Epidermal melanocyte (primary cell): Measurements from ENCODE around the gene ZNF202.
"Not testable (repeated sequence)": the region's sequence is repeated elsewhere in the genome, so short reads cannot be mapped to it uniquely, and the experiment has no call there.

Source experiments
- DNase-seq: peaks from one replicate; pipeline ENCODE4 v3.0.0; 2011; ENCODE audit warnings: low spot score; ENCODE audit not compliant: insufficient read length

ZNF202 gene

DNA sequence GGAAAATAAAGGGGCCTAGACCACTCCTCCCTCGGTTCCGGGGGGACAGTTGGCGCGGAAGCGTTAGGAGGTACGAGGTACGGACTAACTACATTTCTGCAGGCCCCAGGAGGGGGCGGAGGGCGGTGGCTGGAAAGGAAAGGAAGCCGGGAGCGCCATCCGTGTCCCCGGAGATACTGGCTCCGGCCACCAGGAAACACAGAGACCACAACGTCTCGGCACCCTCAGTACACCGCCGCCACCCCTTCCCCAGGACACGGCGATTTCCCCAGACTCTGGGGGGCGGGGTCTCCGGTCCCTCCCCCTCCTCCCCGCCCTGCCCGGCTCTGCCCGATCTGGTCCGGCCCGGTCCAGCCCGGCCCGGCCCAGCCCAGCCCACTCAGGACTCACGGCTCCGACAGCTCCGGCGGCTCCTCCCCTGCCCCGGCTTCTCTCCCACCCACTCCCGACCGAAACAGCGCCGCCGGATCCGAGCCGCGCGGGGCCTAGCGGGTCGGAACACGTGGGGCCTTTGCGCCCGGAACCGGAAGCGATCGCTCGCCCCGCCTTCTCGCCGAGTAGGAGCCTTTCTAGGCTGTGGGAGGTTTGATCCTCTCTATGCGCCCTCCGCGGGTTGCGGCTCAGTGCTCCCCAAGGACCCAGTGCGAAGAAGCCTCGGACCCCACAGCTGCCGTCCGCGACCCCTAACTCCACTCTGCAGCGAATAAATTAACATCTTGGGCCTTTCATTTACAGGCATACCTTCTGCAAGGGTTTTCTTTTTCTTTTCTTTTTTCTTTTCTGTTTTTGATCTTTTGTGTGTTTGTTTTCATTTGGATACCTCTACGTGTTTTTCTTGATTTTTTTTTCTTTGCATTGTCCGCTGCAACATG, at the start of gene ZNF202:
ZNF202 (minus strand) TSS at position 502 of the 872 bp plus-strand sequence. CDS start 10,772 bp downstream, outside the sequence.
- peak; percentile 48 for DNase-seq

DNA sequence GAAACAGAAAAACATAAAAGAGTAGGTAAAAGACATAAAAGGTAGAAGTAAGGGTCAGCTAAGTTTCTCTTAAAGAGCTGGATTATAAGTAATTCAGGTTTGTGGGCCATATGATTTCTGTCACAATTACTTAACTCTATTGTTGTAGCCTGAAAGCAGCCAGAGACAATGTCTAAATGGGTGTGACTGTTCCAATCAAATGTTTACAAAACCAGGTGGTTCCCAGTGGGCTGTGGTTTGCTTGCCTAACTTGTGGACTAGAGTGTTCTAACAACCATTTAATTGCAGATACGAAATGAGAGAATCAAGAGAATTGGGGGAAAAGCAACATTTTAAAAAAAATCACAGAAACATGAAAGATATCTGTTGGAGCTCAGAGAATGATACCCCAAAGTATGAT, 42.1 kb upstream of the ZNF202 start:
- DNase-seq: no peak

DNA sequence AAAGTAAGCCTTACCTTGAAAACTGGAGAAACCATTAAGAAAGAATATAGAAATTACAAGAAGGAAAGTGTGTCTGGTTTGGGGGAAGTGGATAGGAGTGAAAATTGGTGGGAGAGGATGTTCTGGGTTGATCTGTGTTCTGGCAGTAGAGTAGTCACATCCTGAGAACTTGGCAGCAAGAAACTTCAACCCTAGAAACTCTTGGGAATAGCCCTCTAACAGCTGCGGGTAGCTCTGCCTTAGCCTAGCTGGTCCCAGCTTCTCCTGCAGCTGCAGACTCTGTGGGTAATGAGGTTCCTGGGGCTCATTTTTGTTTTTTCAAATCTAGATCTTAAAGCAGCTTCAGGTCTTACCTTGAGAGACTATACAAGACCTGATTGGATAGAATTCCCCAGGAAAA, 37.1 kb upstream of the ZNF202 start:
- DNase-seq: no peak

DNA sequence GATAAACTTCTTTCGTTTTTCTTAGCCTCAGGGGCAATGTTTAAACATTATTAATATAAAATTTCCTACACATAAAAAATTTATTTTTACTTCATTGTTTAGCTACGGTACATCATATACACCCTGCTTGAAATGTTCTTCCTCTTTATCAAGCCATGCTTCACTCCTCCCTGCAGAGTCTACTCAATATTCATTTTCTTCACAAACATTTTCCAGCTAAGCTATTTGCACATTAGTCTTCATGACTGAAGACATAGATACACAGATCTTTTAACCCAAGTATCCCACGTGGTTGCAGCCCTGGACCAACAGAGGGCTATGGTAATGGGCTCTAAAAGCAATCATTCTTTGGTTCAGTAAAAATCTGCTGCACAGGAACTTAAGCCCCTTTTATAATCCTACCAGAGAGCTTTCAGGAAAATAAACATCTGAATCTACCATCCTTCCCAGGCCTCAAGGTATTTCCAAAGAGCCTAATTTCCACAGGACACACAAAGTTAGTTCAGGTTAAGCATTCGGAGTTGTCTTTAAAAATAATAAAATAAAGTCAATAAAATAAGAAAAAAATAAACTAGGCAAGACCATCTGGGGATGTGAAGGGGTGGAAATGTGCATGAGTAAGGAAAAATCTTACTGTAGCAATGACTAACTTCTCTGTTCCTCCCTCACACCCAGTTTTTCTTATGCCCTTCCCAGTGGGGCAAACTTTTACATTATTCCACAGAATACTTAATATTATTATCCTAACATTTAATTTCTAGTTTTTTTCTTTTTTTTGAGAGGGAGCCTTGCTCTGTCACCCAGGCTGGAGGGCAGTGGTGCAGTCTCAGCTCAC, 34.5 kb upstream of the ZNF202 start:
- no peak for DNase-seq

DNA sequence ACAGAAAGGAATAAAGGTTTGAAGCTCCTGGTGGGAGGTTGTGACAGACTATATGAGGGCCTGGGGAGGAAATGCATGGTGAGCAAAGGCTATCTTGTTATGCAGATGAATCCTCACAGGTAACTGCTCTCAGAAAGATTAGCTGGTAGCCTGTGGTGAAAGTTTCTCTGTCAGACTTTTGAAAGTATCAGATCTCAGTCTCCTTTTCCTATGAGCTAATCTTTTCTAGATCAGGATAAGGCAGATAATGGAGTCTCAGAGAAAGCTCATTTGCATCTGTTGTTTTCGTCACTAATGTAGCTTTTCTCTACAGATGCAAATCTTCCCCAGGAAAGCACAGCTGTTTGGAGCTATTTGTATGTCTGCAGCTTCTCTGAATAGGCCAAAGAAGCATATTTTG, 33.8 kb upstream of the ZNF202 start:
- DNase-seq: no peak

DNA sequence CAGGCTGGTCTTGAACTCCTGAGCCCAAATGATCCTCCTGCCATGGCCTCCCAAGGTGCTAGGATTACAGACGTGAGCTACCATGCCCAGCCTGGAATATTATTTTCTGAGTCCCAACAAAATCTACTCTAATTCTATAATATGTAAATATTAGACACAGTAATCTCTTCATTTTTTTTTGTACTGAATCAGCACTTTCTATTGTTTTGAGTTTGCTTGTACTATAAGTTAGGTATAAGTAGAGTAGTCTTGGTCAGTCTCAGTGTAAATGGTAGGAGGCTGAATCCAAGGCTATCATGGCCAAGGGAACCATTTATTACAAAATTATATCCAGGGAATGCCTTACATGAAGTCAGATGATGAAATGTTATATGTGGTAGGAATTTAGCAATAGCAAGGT, 32.5 kb upstream of the ZNF202 start:
- no peak for DNase-seq

DNA sequence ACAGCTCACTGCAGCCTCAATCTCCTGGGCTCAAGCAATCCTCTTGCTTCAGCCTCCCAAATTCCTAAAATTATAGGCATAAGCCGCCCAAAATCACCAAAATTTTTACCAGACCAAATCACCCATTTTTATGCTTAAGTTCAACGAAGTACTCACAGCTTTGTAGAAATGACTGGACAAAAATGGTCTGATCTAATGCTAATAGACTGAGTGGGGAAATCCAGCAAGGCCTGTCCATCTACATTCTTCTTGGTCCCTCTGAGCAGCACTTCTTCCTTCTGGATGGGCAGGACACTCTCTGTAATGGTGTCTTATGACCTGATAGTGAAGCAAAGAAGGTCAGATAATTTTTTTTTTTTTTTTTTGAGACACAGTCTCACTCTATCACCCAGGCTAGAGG, 31.6 kb upstream of the ZNF202 start:
- no peak for DNase-seq

DNA sequence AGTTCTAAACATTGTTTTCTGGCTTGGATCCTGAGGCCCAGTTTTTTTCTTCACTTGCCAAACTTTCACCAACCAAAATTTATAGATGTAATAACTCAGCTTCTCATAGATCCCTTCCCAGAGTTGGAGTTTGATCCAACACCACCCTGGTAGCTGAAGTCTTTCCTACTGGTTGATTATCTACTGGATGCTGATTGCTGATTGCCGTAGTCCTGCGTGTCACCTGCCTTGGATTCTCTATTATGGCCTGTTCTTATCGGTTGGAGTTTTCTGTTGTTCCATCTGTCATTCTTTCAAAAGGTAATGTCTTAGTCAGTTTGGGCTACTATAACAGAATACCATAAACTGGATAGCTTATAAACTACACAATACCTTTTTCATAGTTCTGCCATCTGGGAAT, 30.2 kb upstream of the ZNF202 start:
- DNase-seq: no peak

DNA sequence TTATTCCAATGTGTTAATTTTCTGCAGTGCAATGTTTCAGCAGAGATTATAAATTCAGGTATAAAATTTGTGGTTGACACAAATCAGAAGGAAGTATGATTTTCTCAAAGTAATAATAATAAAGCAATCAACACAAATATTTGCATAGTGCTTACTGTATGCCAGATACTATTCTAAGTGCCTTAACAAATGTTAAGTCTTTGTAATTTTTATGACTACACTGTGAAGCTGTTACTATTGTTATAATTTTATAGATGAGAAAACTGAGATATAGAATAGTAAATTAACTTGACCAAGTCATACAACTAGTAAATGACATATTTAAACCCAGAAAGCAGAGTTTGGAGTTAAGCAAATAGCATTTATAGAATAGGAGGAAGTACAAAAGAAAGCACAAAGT, 29.3 kb upstream of the ZNF202 start:
- DNase-seq: no peak

DNA sequence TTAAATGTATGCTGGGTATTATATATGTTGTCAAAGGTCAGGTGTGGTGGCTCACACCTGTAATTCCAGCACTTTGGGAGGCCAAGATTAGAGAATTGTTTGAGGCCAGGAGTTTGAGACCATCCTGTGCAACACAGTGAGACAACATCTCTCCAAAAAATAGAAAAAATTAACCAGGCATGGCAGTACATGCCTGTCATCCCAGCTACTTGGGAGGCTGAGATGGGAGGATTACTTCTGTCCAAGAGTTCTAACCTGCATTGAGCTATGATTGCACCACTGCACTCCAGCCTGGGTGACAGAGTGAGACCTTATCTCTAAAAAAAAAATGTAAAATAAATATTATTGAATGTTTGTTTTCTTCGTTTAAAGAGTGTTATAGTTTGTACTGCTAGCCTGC, 24.1 kb upstream of the ZNF202 start:
- no peak for DNase-seq

DNA sequence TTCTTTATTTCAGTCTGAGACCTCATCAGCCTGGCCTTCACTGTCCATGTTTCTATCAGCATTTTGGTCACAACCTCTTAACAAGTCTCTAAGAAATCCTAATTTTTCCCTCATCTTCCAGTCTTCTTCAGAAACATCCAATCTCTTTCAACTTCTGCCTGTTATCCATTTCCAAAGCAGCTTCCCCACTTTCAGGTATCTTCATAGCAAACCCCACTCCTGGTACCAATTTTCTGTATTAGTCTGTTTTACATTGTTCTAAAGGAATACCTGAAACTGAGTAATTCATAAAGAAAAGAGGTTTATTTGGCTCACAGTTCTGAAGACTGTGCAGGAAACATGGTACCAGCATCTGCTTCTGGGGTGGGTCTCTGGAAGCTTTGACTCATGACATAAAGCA, 21.0 kb upstream of the ZNF202 start:
- DNase-seq: no peak

DNA sequence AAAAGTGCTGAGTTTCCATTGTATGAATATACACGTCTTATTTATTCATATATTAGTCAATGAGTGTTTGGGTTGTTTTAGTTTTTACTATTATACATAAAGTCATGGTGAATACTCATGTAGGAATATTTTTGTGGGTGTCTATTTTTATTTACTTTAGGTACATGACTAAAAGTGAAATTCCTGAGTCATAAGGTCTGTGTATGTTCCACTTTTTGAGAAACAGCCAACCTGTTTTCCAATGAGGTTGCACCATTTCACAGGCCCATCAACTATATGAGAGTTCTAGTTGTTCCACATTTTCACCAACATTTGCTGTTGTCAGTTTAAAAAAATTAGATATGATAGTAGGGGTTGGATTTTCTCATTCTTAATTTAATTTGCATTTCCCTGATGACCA, 19.4 kb upstream of the ZNF202 start:
- no peak for DNase-seq

DNA sequence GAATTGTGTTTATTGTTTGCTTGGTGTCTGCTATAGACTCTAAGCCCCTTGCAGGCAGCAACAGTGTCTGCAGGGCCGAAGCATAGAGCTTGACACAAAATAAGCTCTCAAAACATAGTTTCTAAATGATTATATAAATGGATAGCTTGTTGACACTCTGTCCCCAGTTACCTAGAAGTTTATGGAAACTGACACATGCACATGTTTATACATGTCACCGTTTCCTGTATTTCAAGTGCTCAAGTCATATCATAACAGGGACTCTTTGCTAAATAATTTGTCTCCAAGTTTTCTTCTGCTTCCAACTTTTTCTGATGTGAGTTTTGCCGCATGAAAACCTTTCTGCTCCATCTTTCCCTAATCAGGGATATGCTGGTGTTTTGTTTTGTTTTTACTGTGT, 16.5 kb upstream of the ZNF202 start:
- no peak for DNase-seq

DNA sequence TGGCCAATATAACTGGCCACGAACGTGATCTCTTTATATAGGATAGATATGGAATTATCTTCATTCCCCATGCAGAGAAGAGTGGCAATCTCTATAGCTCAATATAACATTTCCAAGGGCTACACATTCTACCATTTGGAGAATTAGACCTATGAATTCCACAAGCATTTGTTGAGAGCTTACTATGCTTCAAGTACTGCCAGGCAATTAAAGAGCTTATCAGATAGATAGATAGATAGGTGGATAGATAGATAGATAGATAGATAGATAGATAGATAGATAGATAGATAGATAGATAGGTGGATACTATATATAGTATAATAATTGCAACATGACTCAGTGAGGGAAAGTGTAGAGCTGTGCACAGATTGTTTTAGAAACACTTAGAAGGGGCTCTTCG, 14.4 kb upstream of the ZNF202 start:
- DNase-seq: no peak

DNA sequence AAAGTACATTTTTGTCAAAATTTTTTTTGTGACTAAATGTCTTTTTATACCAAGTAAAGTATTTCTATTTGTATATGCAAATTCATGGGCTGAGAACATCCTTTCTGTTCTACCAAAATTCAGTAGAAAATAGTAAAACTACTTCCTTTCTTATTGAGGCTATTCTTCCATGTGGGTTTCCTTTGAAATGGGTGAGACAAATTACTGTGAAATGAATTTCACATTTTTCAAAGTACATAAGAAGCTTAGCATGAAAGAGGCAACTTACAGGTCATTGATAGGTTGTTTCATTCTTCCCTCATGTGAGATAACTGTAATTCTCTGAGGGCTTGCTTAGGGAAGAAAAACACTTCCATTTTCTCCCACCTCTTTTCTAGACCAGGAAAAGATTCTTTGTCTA, 13.9 kb upstream of the ZNF202 start:
- DNase-seq: no peak

DNA sequence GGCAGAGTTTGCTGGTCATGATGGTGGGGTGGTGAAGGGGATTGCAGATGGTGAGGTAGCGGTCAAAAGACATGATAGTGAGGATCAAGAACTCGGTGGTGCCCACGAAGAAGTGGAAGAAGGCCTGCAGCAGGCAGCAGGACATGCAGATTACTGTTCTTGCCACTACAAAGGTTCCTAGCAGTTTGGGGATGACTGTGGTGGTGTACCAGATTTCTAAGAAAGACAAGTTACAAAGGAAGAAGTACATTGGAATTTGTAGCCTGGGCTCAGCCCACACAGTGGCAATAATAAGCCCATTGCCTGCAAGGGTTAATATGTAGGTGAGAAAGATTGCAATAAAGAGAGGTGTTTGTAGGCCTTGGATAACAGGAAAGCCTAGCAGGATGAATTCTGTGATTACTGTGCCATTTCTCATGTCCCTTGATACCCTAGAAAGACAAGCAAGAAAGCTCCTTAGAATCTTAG, 12.7 kb upstream of the ZNF202 start, which contains the start of gene OR6X1:
OR6X1 (minus strand) TSS at position 418 of the 468 bp plus-strand sequence; CDS start at position 418, 0 bp downstream.
- DNase-seq: no peak

DNA sequence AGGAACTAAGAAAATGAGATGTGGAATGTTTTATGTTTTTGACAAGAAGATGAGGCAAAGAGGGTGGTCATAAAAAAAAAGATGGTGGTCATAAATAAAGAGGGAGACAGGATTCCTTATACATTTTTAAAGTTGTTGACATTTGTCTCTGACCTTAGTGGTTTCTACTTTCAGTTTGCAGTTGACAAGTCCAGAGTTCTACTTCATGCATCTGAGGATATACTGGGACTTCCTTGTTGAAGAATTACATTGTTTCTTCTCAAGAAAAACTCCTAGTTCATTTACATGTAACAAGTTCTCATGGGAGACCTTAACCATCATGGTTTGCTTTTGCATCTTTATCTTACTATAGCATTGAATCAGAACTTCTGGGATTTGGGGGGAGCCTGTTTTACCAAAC, 11.7 kb upstream of the ZNF202 start:
- no peak for DNase-seq

DNA sequence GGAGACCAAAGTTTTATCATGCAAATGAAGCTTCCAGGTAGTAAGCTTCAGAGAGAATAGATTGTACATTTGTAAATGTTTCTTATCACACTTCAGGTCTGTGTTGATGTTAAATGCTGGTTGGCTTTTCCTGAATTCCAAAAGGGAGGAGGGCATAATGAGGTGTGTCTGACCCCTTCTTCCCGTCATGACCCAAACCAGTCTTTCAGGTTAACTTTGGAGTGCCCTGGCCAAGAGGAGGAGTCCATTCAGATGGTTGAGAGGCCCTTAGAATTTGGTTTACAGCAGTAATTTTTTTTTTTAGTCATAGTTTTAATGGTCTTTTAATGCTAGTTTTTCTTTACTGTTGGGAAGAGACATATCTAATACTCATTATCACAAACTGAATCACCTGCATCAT, 10.3 kb upstream of the ZNF202 start:
- DNase-seq: no peak

DNA sequence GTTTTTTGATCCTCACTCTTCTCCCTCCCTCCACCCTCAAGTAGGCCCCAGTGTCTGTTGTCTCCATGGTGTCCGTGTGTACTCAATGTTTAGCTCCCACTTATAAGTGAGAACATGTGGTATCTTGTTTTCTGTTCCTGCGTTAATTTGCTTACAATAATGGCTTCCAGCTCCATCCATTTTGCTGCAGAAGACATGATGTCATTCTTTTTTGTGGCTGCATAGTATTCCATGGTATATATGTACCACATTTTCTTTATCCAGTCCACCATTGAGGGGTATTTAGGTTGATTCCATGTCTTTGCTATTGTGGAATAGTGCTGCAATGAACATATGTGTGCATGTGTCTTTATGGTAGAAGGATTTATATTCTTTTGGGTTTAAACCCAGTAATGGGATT, 6.9 kb upstream of the ZNF202 start:
- not testable (repeated sequence) for DNase-seq

DNA sequence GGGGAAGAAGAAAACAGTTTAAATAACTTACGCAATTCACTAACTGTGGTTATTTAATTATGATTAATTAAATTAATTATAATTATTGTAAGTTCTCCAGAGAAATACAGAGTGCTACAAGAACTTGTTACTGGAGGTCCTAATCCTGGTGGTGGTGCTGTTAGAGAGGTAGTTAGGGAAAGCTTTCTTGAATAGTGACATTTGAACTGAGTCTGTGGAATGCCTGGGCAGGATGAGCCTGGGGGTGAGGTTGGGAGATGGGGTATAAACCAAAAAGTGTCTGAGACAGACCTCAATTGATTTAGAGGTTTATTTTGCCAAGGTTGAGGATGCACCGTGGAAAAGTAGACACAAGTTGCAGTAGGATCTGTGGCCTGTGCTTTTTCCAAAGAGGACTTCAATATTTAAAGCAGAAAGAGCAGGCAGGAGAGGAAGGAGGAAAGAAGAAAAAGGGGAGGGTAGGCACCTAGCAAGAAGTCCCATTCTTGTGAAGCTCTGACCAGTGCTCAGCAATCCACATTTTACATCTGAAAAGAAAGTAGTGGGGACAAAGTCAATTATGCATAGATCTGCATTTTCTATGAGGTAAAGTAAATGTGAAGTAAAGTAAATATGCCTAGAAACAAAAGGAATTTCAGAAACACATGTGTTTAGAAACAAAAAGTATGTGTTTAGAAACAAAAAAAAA, 4.4 kb upstream of the ZNF202 start:
- DNase-seq: no peak

DNA sequence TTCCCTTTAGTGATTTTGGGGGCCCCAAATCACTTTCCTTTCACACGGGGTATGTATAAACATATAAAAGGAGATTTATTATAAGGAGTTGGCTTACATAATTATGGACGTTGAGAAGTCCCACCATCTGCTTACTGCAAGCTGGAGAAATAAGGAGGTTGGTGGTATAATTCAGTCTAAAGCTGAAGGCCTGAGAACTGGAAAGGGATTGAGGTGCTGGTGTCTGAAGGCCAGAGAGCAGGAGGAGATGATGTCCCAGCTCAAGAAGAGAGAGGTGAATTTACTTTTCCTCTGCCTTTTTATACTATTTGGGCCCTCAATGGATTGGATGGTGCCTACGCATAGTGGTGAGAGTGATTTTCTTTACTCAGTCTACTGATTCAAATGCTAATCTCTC, 1.3 kb upstream of the ZNF202 start:
- DNase-seq: no peak
